Left ventricle myocardium superior (tissue), 1 donor: ENCODE data around the gene NXF1. TPM values are rescaled to one million over a fixed set of nuclear protein-coding genes. Genes with fewer than 3 reads are reported as not detected.
"Not testable (repeated sequence)": the region's sequence is repeated elsewhere in the genome, so short reads cannot be mapped to it uniquely, and the experiment has no call there.

Source experiments
- ATAC-seq: fragments of 200-7000 bp; cut with Tn5 transposase; one replicate; pipeline ENCODE4 v1.9.1; 2020; ENCODE audit warnings: mild to moderate bottlenecking, moderate library complexity
- DNase-seq: peaks from one replicate; pipeline ENCODE4 v3.0.0-alpha.2; 2020
- intact Hi-C: fragments of 100-400 bp; cut with micrococcal nuclease; formaldehyde crosslinking; loops from one replicate; pipeline ENCODE4 v1.11.0; 2022
- microRNA-seq: library from miRNA; unstranded; fragments of <30 nt; microRNA quantifications from one replicate; pipeline ENCODE4 v1.2.0, GENCODE V29; 2020; ENCODE audit warnings: borderline number of aligned reads
- total RNA-seq: library from RNA; stranded (reverse); fragmentation: NEBNext Ultra II Directional; extraction: Animal tissue kit (Norgen Biotek cat#: 25700); gene quantifications from one replicate; pipeline ENCODE4 v1.2.1, GENCODE V29; 2021
- donor health status: DM: no; HTN: yes; CAD: no; lungs with severe emphysema.

Gene NXF1
- total RNA-seq, 1 donor from 2014 or later, result 49.6 TPM

GRCh38 chr11:62753736-62754603 is 51.3 kb downstream of the NXF1 start, which contains the start of gene ZBTB3:
TSS of gene ZBTB3 (minus strand) at chr11:62754160. CDS start at chr11:62753664, 496 bp downstream.
- peak; percentile 95 for DNase-seq
- ATAC-seq, result peak; percentile 97
- intact Hi-C loops, result no loop called here

- intact Hi-C loops, result no loop called here
- DNase-seq (no peak), ATAC-seq (peak; percentile 1)
These were observed 52.1 kb downstream of the NXF1 start for GRCh38 chr11:62752994-62753735.

- intact Hi-C loops, result no loop called here
- ATAC-seq (no peak), DNase-seq (no peak)
These were observed 53.0 kb downstream of the NXF1 start for GRCh38 chr11:62752177-62752785.

GRCh38 chr11:62749931-62750330 is 55.3 kb downstream of the NXF1 start:
- intact Hi-C loops, ATAC-seq, DNase-seq: not testable (repeated sequence)

GRCh38 chr11:62747475-62748160 is 57.6 kb downstream of the NXF1 start:
- no peak for DNase-seq
- intact Hi-C loops, result no loop called here
- no peak for ATAC-seq

Small RNA genes lying within 50 kb of the gene (microRNA-seq; reads per million reads assigned to microRNA genes)
- gene MIR6514 (not detected), gene MIR6748 (not detected)

Other genes starting within 250 kb of the NXF1 start
- 804 TPM for gene EEF1G, start 231.5 kb downstream of the NXF1 start, total RNA-seq
- 12.3 TPM for gene TUT1, start 213.9 kb downstream of the NXF1 start, total RNA-seq
- 33.1 TPM for gene MTA2, start 203.6 kb downstream of the NXF1 start, total RNA-seq
- 12.9 TPM for gene EML3, start 192.7 kb downstream of the NXF1 start, total RNA-seq
- 1.7 TPM for gene ROM1, start 192.2 kb downstream of the NXF1 start, total RNA-seq
- 12.1 TPM for gene B3GAT3, start 183.5 kb downstream of the NXF1 start, total RNA-seq
- 106 TPM for gene GANAB, start 158.8 kb downstream of the NXF1 start, total RNA-seq
- 12.0 TPM for gene INTS5, start 152.1 kb downstream of the NXF1 start, total RNA-seq
- 27.1 TPM for gene C11orf98, start 140.2 kb downstream of the NXF1 start, total RNA-seq
- gene CSKMT, start 140.1 kb downstream of the NXF1 start, total RNA-seq, result 3.1 TPM
- 7.7 TPM for gene UQCC3, start 133.8 kb downstream of the NXF1 start, total RNA-seq
- 1.7 TPM for gene LBHD1, start 133.2 kb downstream of the NXF1 start, total RNA-seq
- 88.6 TPM for gene UBXN1, start 126.4 kb downstream of the NXF1 start, total RNA-seq
- gene LRRN4CL, start 115.9 kb downstream of the NXF1 start, total RNA-seq, result 3.4 TPM
- gene BSCL2, start 98.0 kb downstream of the NXF1 start, total RNA-seq, result 15.2 TPM
- not detected for gene GNG3, start 97.8 kb downstream of the NXF1 start, total RNA-seq
- 35.8 TPM for gene HNRNPUL2, start 78.0 kb downstream of the NXF1 start, total RNA-seq
- gene TTC9C, start 77.0 kb downstream of the NXF1 start, total RNA-seq, result 15.1 TPM
- 10.1 TPM for gene ZBTB3, start 51.3 kb downstream of the NXF1 start, total RNA-seq
- gene POLR2G, start 43.9 kb downstream of the NXF1 start, total RNA-seq, result 43.5 TPM
- 8.8 TPM for gene TAF6L, start 34.0 kb downstream of the NXF1 start, total RNA-seq
- 16.9 TPM for gene TMEM179B, start 18.0 kb downstream of the NXF1 start, total RNA-seq
- gene TMEM223, start 13.4 kb downstream of the NXF1 start, total RNA-seq, result 21.7 TPM
- 19.5 TPM for gene STX5, start 26.6 kb upstream of the NXF1 start, total RNA-seq
- gene TEX54, start 27.4 kb upstream of the NXF1 start, total RNA-seq, result not detected
- 25.8 TPM for gene WDR74, start 34.1 kb upstream of the NXF1 start, total RNA-seq
- 36.4 TPM for gene SLC3A2, start 75.5 kb upstream of the NXF1 start, total RNA-seq
- 0.07 TPM for gene CHRM1, start 115.9 kb upstream of the NXF1 start, total RNA-seq
- gene SLC22A6, start 179.5 kb upstream of the NXF1 start, total RNA-seq, result not detected
- gene SLC22A8, start 210.4 kb upstream of the NXF1 start, total RNA-seq, result not detected